NCI-H2029 treated with DMSO at 0.1 percent for 48 hours (cell line): Measurements from ENCODE around the gene UGGT1.

Source experiments
- DNase-seq: peaks from one replicate; lab custom pipeline; 2025; lab: John Stamatoyannopoulos, UW

UGGT1 gene

GRCh38 chr2:128108166-128108565 is 17.2 kb downstream of the UGGT1 start:
- no peak for DNase-seq

DNA sequence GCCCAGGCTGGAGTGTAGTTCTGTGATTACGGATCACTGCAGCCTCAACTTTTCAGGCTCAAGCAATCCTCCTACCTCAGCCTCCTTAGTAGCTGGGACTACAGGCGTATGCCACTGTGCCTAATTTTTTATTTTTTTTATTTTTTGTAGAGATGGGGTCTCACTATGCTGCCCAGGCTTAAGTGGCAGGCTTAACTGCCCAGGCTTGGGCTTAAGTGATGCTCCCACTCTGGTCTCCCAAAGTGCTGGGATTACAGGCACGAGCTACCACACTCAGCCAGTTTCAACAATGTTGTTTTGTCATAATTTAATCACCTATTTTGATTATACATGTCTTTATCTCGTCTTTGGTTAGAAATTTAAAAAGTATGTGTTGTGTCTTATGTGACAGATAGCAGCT is 18.2 kb downstream of the UGGT1 start:
- DNase-seq: no peak

- DNase-seq: no peak
These were observed 25.1 kb downstream of the UGGT1 start for GRCh38 chr2:128115921-128116623.

DNA sequence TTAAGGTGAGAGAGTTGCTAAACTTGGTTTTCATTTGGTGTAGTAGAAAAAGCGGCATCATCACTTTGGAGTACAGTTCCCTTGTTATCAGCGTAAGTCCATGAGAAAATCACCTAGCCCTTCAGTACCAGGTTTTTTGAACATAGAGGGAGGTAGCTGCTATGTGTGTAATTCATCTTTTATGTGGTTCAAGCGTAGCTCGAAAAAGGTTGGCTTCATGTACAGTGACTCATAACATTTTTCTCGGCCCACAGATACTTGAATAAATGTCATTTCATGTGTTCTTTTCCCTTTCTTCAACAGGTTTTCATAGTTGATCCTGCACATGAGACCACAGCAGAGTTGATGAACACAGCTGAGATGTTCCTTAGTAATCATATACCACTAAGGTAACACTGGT is 43.6 kb downstream of the UGGT1 start:
- DNase-seq: no peak

- no peak for DNase-seq
These were observed 46.2 kb downstream of the UGGT1 start for GRCh38 chr2:128137094-128137616.

GRCh38 chr2:128139624-128140023 is 48.6 kb downstream of the UGGT1 start:
- no peak for DNase-seq

- DNase-seq: no peak
These were observed 54.7 kb downstream of the UGGT1 start for GRCh38 chr2:128145651-128146050.

DNA sequence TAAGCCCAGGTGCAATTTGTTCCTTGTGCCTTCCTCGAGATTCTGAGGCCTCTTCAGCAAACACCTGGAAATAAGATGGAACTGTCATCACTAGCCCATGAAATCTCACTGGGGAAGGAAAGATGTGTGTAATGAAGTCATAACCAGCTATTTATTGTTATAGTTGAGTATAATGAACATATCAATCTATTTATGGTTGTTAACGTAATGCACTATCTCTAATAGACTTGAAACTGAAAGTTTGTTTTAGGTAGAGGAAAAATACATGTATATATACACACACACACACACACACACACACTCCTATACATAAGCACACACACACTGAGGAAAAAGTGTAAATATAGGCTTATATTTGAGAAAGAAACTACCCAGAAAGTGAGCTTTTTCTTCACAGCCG is 62.8 kb downstream of the UGGT1 start:
- no peak for DNase-seq

GRCh38 chr2:128154225-128154624 is 63.2 kb downstream of the UGGT1 start:
- no peak for DNase-seq

GRCh38 chr2:128155970-128156369 is 65.0 kb downstream of the UGGT1 start:
- DNase-seq: no peak

- no peak for DNase-seq
These were observed 65.8 kb downstream of the UGGT1 start for GRCh38 chr2:128156812-128157211.

DNA sequence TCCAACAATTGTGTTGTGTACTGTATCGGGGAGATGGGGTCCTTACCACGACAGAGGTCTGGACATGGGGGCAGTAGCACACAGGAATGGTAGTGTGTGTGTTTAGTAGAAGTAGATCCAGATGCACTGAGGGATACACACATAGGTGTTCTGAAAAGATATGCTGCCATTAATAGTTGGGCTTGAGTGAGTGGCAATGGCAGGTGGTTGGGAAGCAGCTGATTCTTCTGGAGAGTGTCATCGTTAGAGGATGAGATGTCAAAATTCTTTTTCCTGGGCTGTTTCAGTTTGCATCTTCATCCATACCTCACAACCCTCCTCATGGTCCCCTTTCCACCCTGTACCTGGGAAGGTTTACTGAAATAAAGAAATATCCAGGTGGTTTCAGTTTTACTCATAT is 66.6 kb downstream of the UGGT1 start:
- DNase-seq: no peak

DNA sequence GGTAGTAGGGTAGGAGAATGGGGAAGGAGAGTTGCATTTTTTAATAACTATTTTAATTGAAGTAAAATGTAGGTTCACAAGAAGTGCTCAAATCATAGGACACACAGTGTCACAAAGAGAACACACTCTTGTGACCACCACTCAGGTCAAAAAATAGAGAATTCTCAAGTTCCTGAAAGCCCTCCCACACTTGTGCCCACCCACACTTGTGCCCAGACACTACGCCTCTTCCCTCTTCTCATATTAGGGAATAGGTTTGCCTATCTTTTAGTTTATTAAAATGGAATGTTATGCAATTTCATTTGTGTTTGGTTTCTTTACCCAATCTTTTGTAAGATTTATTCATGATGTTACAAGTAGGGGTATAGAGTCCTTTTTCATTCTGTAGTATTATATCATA is 67.2 kb downstream of the UGGT1 start:
- no peak for DNase-seq

DNA sequence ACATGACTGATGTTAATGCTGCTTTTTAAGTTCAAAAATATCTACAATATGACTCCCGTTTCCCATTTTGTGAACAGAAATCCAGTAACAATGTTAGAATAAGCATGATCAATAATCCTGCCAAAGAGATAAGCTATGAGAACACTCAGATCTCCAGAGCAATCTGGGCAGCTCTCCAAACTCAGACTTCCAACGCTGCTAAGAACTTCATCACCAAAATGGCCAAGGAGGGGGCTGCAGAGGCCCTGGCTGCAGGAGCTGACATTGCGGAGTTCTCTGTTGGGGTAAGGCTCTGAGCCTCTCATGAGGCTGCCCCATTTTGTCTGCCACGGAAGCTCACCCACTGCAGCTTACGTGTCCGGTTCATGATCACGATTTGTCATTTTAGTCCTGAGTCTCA is 68.4 kb downstream of the UGGT1 start:
- DNase-seq: no peak

DNA sequence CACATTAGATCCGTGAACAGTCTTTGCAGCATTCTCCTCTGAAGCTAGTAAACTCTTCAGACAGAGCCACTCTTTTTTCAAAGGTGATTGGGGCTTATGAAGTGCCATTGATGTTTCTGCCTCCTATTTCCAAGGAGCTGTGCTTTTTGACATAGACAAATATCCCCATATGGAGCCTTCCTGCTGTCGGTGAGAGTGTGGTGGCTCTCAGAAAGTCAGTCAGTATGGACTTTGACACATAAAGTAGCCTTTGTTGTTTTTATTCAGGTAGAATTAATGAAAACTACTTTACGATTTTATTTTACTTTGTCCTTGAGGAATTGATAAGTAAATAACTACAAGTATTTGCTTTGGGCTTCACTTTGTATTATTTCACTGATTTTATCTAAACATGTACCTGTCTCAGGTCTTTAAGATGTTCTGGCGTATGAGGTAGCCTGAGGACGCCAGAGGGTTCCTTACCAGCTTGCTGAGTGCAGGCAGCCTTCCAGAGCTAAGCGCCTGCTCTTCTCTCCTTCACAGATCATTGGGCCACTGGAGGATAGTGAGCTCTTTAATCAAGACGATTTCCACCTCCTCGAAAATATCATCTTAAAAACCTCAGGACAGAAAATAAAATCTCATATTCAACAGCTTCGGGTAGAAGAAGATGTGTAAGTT is 69.7 kb downstream of the UGGT1 start:
- no peak for DNase-seq

- DNase-seq: no peak
These were observed 71.3 kb downstream of the UGGT1 start for GRCh38 chr2:128162266-128162665.

GRCh38 chr2:128164311-128164710 is 73.3 kb downstream of the UGGT1 start:
- DNase-seq: no peak

DNA sequence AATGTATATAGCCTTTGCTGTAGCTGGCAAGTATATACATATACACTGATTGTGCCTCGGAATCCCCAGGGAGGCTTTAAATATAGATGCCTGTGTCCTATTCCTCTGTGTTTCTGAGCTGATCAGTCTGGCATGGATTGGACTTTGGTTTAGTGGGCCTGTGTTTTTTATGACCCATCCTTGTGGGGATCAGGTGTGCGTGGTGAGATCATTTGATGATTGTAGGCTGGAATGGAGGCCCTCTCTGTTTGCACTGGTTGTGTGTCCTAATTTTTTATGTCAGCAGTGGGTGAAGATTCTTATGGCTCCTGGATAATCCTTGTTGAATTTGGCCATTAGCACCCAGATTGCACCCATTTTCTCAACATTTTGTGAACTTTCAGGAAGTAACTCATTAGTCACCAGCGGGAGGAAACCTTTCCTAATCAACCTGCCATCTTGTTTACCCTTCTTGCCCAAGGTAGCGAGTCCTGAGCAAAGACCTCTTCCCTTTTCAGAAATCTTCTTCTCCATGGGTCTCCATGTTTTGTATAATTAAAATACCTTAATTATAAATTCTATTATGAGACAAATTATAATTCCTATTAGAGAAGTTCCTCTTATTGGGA is 75.8 kb downstream of the UGGT1 start:
- DNase-seq: no peak

DNA sequence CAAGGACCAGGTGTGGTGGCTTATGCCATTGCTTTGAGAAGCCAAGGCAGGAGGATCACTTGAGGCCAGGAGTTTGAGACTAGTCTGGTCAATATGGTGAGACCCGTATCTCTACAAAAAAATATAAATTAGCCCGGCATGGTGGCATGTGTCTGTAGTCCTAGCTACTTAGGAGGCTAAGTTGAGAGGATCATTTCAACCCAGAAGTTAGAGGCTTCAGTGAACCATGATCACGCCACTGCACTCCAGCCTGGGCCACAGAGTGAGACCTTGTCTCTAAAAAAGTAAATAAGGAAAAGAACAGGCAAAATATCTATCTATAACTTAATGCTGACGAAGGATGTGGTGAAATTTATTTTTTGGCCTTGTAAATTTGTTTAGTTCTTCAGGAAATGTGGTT is 78.1 kb downstream of the UGGT1 start:
- DNase-seq: no peak

GRCh38 chr2:128169497-128169896 is 78.5 kb downstream of the UGGT1 start:
- no peak for DNase-seq

- DNase-seq: no peak
These were observed 79.1 kb downstream of the UGGT1 start for GRCh38 chr2:128169933-128170709.

DNA sequence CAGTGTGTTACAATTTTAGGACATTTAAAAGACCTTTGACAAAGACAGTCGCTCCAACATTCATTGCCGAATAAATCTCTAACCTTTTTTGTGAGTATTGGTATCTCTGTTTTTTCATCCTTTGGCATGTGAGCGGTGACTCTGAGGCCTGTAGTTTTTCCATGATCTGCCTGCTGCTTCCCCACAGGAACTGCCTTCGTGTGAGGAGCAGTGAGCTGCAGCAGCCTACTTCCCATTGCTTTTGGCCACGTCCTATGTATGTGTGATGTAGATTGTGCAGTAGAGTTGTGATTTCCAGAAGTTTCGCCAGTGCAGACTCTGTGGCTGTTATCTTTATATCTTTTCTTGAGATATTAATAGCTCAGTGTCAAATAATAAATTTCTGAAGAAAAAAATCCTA is 79.8 kb downstream of the UGGT1 start:
- DNase-seq: no peak

- no peak for DNase-seq
These were observed 81.2 kb downstream of the UGGT1 start for GRCh38 chr2:128172191-128172590.
